ENCODE data around the gene FGF18.
A peak's percentile ranks its signal among the peaks of the same experiment; 100 is the strongest.
"Not testable (repeated sequence)": the region's sequence is repeated elsewhere in the genome, so short reads cannot be mapped to it uniquely, and the experiment has no call there.

Gene FGF18

DNA sequence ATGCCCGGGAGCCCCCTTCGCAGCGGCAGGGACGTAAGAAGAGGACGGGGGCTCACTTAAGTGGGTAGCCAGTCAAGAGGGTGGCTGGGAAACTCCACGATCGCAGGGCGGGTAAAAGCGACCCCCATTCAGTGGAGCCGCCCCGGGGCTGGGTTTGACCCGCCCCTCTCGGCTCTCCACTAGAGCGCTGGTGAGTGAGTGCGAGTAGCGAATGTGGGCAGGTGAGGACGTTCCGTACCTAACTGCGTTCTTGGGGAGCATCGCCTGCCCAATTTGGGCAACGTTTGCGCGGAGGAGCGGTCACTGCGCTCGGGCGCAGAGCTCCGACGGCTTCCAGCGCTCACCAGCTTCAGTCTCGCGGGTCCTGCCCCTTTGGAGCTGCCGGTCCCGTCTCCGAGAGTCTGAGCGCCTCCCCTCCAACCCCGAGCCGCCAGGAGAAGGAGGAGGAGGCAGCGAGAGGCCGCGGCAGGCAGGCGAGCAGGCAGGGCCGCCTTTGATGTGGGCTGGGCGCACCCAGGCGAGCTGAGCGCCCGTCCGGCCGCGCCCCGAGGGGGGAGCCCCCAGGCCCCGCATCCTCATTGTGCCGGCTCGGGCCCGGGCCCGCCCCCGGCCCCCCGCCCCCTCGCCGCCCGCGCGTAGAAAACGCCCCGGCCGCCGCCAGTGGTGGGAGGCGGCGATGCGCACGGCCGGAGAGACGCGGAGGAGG is at the start of gene FGF18:
Gene FGF18 (plus strand): TSS at position 666 of the 706 bp plus-strand sequence. CDS start 553 bp downstream, outside the sequence.
- peak in 3 of 56 donors; percentile 9 to 31 (median 19) for DNase-seq

GRCh38 chr5:171369898-171370297 is 49.5 kb upstream of the FGF18 start:
- no peak for DNase-seq

DNA sequence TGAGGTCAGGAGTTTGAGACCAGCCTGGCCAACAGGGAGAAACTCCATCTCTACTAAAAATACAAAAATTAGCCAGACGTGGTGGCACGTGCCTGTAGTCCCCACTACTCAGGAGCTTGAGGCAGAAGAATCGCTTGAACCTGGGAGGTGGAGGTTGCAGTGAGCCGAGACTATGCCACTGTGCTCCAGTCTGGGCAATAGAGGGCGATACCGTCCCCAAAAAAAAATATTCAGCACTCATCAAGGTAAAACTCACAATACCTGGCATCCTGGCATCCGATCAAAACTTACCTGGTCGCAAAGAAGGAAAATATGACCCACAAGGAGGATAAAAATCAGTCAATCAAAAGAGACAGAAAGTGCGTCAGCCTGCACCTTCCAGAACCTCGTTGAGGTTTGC is 48.6 kb upstream of the FGF18 start:
- DNase-seq: not testable (repeated sequence)

GRCh38 chr5:171371326-171371725 is 48.1 kb upstream of the FGF18 start:
- DNase-seq: no peak

DNA sequence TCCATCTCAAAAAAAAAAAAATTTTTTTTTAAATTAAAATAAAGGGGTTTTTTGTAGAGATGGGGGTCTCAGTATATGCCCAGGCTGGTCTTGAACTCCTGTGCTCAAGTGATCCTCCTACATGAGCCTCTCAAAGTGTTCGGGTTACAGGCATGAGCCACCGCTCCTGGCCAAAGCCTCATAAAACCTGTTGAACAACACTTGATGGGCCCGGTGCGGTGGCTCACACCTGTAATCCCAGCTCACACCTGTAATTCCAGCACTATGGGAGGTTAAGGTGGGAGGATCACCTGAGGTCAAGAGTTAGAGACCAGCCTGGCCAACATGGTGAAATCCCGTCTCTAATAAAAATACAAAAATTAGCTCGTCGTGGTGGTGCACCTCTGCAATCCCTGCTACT is 39.5 kb upstream of the FGF18 start:
- DNase-seq: no peak

GRCh38 chr5:171384416-171384815 is 35.0 kb upstream of the FGF18 start:
- DNase-seq: not testable (repeated sequence)

GRCh38 chr5:171384999-171385398 is 34.4 kb upstream of the FGF18 start:
- peak in 12 of 56 donors; percentile 0 to 52 (median 16) for DNase-seq

- no peak for DNase-seq
Observed at GRCh38 chr5:171386006-171386671, 33.3 kb upstream of the FGF18 start.

- DNase-seq: peak in 3 of 56 donors; percentile 12 to 46 (median 26)
Observed at GRCh38 chr5:171386861-171387344, 32.5 kb upstream of the FGF18 start.

DNA sequence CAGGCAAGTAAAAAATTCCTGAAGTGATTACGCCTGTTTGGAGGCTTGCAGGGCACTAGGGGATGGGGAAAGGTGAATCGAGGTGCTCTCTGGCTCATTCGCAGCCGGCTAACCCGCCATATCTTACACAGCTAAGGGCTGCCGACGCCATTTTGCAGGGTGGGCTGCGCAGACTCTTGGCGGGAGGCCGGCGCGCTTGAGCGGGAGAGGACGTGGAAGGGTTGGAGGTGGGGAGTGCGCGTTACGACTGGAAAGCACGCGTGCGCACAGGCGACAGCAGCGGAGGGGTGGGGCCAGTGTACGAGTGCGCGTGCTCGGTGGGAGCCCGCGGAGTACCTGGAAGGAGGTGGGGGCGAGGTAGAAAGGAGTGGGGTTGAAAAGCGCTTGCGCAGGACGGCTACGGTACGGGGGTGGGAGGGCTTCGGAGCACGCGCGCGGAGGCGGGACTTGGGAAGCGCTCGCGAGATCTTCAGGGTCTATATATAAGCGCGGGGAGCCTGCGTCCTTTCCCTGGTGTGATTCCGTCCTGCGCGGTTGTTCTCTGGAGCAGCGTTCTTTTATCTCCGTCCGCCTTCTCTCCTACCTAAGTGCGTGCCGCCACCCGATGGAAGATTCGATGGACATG is 32.0 kb upstream of the FGF18 start, which contains the start of gene NPM1:
Gene NPM1 (plus strand): TSS at position 505 of the 625 bp plus-strand sequence. CDS start 100 bp downstream, at position 605.
- DNase-seq: peak; percentile 72 to 97 (median 93)

- DNase-seq: peak in 54 of 56 donors; percentile 31 to 84 (median 71)
Observed at GRCh38 chr5:171387970-171388815, 31.3 kb upstream of the FGF18 start.

DNA sequence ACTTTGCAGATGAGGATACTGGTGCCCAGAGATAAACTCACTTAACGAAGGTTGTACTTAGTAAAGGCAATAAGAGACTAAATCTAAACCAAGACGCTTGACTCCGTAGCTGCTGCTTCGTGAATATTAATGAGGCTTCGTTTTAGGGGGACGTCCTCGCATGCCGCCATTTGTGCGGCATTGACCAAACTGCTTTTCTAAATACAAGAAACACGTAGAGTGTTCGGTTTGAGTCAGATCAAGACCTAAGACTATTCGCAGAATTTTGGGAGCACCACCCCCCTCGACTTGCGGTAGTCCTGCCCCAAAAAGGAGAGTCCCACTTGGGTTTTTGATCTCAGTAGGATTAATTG is 30.7 kb upstream of the FGF18 start:
- no peak for DNase-seq

- DNase-seq: no peak
Observed at GRCh38 chr5:171390883-171391677, 28.4 kb upstream of the FGF18 start.

GRCh38 chr5:171391996-171392577 is 27.4 kb upstream of the FGF18 start:
- DNase-seq: no peak

DNA sequence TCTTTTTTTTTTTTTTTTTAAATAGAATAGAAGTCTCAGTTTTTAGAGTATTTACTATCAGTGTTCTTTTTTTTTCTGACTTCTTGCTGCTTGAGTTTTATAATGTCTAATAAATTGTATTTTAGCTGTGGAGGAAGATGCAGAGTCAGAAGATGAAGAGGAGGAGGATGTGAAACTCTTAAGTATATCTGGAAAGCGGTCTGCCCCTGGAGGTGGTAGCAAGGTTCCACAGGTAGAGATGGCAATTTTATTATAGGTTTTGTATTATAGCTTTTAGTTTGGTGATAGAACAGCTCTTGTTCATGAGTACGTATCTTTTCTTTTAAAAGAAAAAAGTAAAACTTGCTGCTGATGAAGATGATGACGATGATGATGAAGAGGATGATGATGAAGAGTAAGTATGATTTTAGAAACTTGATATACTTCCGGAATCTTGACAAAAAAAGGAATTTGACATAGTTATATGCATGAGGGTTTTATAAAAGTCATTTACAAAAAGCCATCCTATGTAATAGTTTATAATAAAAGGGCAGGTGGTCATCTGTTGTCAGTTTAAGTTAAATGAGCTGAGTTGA is 26.8 kb upstream of the FGF18 start:
- DNase-seq: no peak

DNA sequence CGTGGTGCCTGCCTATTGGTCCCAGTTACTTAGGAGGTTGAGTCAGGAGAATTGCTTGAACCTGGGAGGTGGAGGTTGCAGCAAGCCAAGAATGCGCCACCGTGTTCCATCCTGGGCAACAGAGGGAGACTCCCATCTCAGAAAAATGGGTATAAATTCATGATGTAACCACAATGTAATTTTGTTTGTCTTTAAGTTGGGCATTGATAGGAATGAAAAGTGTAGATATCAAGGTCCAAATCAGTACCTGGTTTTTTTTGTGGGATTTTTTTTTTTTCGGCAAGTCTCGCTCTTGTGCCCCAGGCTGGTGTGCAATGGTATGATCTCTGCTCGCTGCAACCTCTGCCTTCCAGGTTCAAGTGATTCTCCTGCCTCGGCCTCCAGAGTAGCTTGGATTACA is 24.4 kb upstream of the FGF18 start:
- no peak for DNase-seq

DNA sequence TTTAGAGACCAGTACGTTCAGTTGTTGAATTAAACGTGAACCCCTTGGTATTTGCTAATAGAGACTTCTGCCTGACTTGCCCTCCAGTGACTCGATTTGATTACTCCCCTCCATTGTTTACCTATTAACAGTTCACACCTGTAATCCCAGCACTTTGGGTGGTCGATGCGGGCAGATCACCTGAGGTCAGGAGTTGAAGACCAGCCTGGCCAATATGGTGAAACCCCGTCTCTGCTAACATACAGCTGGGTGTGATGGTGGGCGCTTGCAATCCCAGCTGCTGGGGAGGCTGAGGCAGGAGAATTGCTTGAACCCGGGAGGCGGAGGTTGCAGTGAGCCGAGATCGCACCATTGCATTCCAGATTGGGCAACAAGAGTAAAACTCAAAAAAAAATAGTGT is 22.9 kb upstream of the FGF18 start:
- DNase-seq: not testable (repeated sequence)

DNA sequence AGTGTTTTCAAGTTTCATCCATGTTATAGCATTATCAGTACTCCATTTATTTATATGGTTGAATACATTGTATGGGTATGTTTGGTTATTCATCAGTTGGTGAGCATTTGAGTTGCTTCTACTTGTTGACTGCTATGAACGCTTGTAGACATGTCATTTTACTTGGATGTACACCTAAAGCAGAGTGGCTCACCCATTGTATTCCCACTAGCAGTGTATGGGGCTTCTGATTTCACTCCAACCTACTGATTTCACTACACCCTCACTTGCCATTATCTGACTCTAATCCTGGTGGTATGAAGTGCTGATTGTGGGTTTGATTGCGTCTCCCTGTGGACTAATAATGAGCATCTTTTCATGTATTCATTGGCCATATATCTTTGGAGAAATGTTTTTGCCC is 22.3 kb upstream of the FGF18 start:
- no peak for DNase-seq

GRCh38 chr5:171397599-171397998 is 21.8 kb upstream of the FGF18 start:
- DNase-seq: no peak

- not testable (repeated sequence) for DNase-seq
Observed at GRCh38 chr5:171398660-171399059, 20.8 kb upstream of the FGF18 start.
